ENCODE measurements around the gene UBE3C.

GRCh38 chr7:157300369-157300825, 161.7 kb downstream of the UBE3C start:
- TF ChIP-seq TARDBP (IDR thresholded peaks at IDR 0.05): no peak
- TF ChIP-seq ZNF384 (IDR thresholded peaks at IDR 0.05): no peak
- TF ChIP-seq SP1 (IDR thresholded peaks at IDR 0.05): no peak
- no peak for TF ChIP-seq HDGF (IDR thresholded peaks at IDR 0.05; ENCODE audit: borderline replicate concordance)
- TF ChIP-seq BHLHE40 (IDR thresholded peaks at IDR 0.05; ENCODE audit: borderline replicate concordance): no peak
- TF ChIP-seq LEF1 (IDR thresholded peaks at IDR 0.05; ENCODE audit: borderline replicate concordance): no peak
- TF ChIP-seq FOXM1 (IDR thresholded peaks at IDR 0.05; ENCODE audit: borderline replicate concordance): no peak
- TF ChIP-seq L3MBTL2 (conservative IDR thresholded peaks at IDR 0.05): no peak
- no peak for TF ChIP-seq FOXK2 (IDR thresholded peaks at IDR 0.05)
- TF ChIP-seq FOXA1 (IDR thresholded peaks at IDR 0.05): no peak

Measured in HEK293T (cell line).